Fibroblast of skin of back (primary cell): ENCODE results near the gene NELL1.
"Not testable (repeated sequence)": the region's sequence is repeated elsewhere in the genome, so short reads cannot be mapped to it uniquely, and the experiment has no call there.

Experiments used
- DNase-seq: peaks from one replicate; pipeline ENCODE4 v3.0.0-alpha.2; 2013

The NELL1 gene

DNA sequence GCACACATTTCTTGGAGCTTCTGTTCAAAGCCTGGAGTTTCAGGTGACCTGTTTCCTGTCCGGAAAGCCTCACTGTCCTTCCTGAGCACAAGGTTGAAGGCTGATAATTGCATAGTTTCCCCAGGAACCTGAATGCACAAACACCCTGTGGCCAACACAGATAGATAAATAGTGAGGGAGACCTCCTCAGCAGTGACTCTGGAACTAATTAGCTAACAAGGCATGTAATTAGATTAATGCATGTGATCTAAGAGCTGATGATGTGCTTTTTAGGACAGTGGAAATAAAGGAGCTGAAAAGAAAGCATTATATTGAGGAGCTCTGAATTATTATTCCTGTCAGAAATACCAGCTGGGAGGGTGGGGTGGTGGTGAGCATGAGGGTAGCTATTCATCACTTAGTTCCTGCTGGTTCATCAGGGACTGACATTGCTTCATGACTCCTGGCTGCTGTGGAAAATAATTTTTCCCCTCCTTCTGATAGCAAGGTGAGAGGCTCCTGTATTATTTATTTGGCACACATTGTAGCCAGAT, 101.1 kb downstream of the NELL1 start:
- DNase-seq: no peak

- DNase-seq: no peak
Observed at GRCh38 chr11:20771026-20771425, 101.6 kb downstream of the NELL1 start.

- no peak for DNase-seq
Observed at GRCh38 chr11:20771681-20772080, 102.3 kb downstream of the NELL1 start.

DNA sequence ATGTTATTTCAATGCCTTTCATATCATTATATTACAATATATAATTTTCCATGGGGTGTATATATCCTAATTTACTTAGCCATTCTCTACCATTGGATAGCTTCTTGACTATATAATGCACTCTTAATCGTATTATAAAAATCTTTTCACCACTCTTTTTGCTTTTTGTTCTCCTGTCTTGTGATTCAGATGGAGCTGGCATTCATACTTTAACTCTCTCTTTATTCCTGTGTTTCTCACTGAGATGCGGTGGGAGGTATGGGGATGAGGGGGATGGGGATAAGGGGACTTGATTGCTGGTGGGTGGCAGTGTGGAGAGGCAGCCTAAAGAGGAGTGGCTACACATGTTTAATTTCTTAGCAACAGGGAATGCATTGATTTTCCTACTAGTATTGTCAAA, 105.9 kb downstream of the NELL1 start:
- DNase-seq: no peak

DNA sequence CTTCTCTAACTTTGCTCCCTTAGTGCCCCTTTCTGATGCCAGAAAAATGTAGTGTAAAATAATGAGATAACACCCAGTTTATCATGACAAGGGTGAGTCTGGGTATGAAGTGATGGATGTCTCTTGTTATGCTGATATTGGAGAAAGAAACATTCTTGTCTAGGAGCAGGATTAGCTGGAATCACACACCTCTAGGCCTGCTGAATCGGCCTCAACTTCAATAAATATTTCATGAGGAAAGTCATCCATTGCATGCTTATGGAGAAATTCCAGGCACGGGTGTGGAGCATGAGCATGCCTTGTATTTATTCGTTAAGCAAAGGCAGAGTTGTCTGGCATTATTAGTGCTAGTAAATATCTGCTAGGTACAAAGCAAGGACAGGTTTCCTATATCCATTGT, 113.4 kb downstream of the NELL1 start:
- DNase-seq: no peak

GRCh38 chr11:20783220-20783619, 113.8 kb downstream of the NELL1 start:
- no peak for DNase-seq

- no peak for DNase-seq
Observed at GRCh38 chr11:20790622-20791021, 121.2 kb downstream of the NELL1 start.

GRCh38 chr11:20795005-20795404, 125.6 kb downstream of the NELL1 start:
- DNase-seq: no peak

DNA sequence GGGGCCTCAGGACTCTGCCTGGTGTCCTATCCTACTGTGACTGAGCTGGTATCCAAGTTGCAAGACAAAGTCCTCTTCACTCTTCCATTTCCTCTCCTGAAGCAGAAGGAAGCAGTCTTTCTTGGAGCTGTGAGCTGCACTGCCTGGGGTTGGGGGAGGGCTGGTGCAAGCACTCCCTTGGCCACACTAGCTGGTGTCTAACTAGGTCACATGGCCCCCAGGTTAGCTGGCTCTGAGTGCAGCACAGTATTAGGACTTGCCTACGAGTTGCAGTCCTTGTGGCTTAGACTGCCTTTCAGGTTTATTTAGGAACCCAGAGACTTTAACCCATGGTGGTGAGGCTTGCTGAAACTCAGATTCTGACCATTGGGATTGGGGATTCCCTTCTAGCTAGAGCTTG, 138.9 kb downstream of the NELL1 start:
- no peak for DNase-seq

DNA sequence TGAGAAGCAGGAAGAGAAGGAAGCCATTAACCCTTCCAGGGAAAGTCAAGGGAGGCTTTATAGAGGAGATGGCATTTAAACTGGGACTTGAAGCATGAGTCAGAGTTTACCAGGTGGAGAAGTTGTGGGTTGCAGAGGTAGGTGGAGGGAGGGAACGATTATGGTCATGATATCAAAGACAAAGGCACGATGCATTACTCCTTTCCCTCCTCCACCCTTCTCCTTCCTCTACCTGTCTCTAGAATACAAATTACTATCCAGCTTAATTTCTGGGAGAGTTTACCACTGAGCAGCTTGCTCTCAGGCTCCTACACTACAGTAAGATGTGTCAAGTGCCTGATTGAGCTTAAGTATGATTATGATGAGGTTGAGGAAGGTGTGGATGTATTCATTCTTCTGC, 151.7 kb downstream of the NELL1 start:
- DNase-seq: no peak

DNA sequence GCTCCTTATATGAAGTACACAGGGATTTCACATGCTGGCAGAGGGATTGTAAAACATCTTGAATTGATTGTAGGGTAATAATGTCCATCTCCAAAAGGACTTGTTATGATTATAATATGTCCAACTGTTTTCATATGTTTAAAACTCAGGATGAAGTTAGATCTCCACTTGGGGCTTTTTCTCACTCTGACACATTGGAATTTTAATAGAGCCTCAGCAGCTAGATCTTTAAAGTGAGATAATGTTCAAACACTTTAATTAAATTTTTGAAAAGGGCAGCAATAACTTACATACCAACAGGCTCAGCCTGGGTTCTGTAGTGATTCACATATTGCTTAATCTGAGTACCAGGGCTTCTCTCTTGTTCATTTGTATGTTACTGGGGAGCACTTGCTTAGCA, 152.1 kb downstream of the NELL1 start:
- DNase-seq: no peak

GRCh38 chr11:20824773-20825172, 155.4 kb downstream of the NELL1 start:
- DNase-seq: no peak

DNA sequence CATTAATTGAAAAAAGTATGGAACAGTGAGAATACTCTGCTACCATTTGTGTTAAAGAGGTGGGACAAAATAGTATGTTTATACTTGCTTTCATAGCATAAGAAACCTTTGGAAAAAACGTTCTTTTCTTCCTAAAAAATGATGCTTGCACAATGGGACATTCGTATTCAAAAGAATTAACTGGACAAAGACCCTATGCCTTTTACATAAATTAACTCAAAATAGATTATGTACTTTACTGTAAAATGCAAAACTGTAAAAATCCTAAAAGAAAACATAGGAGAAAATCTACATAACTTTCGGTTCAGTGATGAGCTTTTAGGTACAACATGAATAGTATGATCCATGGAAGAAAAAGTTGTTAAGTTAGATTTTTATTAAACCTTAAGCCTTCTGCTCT, 166.2 kb downstream of the NELL1 start:
- DNase-seq: no peak

GRCh38 chr11:20839231-20839630, 169.8 kb downstream of the NELL1 start:
- no peak for DNase-seq

- no peak for DNase-seq
Observed at GRCh38 chr11:20840341-20840740, 171.0 kb downstream of the NELL1 start.

GRCh38 chr11:20844216-20844615, 174.8 kb downstream of the NELL1 start:
- no peak for DNase-seq

DNA sequence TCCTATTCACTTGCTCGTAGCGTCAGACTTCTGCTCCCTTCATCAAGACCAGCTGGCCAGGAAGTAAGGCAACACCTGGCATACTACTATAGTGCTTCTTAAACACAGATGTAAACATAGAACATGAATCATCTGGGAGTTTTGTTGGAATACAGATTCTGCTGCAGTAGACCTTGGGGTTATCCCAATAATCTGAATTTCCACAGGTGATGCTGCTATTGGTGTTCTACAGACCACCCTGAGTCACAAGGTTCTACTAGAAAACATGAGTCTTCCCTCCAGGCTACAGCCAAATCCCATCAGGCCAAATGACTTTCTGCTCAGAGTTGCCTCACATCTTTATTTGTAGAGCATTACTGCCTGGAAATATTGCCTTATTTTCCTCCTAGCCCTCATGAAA, 175.2 kb downstream of the NELL1 start:
- DNase-seq: no peak

DNA sequence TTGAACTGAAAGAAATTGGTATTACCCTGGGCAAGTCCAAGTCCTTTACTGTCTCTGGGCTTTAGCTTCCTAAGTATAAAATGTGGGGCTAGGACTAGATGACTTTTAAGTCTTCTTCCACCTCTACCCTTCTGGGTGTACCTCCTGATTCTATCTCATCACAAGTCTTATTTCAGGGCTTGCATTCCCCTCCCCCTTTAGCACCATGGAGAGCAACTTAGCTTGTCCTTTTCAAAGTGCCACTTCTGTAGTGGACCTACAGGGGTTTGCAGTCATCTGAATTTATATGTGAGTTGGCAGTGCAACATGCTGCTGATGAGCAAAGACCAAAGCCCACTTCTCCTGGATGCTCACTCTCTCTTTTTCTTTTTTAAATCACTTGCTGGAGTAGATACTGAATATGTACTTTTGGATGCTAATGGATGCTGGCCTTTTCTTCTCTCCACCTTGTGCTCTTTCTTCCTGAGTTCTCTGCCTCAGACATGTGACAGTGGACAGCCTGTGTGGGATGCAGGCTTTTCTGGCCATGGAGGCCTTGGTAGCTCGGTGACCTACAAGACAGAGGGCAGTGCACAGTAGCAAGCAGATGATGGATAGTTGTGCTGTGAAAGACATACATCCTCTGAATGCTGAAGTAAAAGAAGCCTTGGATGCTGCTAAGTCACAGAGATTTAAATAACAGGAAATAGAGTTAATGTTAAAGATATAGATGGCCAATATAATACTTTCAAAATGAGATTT, 185.0 kb downstream of the NELL1 start:
- DNase-seq: no peak

- no peak for DNase-seq
Observed at GRCh38 chr11:20861322-20861721, 191.9 kb downstream of the NELL1 start.

- DNase-seq: not testable (repeated sequence)
Observed at GRCh38 chr11:20862263-20862662, 192.9 kb downstream of the NELL1 start.

DNA sequence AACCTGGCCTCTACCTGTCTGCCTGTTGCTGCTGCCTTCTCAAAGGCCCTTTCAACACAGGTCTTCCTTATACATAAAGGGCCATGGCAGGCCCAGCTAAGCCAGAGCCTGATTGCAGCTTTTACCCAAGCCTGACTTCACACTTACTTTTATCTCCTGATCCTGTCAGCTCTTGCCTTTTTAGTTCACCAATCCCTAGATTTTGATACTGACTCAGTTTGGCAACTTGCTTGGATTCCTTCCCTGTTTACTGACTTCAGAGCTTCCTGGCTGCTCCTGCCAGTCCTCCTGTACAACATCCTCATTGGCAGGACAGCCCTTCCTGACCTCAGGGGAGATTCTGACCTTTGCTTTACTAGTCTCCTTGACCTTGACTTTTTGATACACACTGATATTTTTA, 195.2 kb downstream of the NELL1 start:
- no peak for DNase-seq

- no peak for DNase-seq
Observed at GRCh38 chr11:20865161-20865560, 195.8 kb downstream of the NELL1 start.

GRCh38 chr11:20869123-20869522, 199.7 kb downstream of the NELL1 start:
- DNase-seq: no peak

DNA sequence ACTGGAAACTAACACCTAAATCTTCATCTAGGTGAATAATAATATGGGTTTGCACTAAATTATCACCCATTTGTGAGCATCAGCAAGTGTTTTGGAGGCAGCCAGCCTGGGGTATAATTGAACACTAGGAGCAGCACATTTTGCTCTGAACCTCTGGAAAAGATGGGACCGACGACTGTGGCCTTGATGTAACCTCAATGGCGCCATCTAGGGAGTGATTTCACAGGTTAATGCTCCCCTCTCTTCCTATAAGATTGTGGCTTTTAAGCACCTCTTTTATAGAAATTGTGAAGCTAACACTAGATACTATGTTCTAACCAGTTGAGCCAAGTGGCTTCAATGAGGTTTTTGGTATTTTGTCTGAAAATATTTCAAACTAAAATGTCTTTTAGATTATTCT, 203.7 kb downstream of the NELL1 start:
- DNase-seq: no peak

- no peak for DNase-seq
Observed at GRCh38 chr11:20874358-20874757, 205.0 kb downstream of the NELL1 start.
